GM13977 (cell line): ENCODE results near the gene SPAG9.
"Not testable (repeated sequence)": the region's sequence is repeated elsewhere in the genome, so short reads cannot be mapped to it uniquely, and the experiment has no call there.

Experiments used
- DNase-seq: peaks from one replicate; pipeline ENCODE4 v3.0.0; 2012; ENCODE audit warnings: low spot score
- in situ Hi-C: fragments of 300-500 bp; cut with MboI; formaldehyde crosslinking; loops from one replicate; pipeline ENCODE4 v1.12.0; 2022; ENCODE audit warnings: low sequenced_read_pairs, low pct_unique_long_range_greater_than_20kb, mixed read lengths, inconsistent platforms; ENCODE audit not compliant: unreplicated experiment
- TF ChIP-seq, protein P1 (sequence below): IDR thresholded peaks from 2 replicates; pipeline ENCODE4 v1.5.1; 2012; ENCODE audit warnings: mild to moderate bottlenecking, control low read depth; ENCODE audit not compliant: insufficient read depth; ENCODE audit errors: extremely low read depth, missing control alignments

The SPAG9 gene

DNA sequence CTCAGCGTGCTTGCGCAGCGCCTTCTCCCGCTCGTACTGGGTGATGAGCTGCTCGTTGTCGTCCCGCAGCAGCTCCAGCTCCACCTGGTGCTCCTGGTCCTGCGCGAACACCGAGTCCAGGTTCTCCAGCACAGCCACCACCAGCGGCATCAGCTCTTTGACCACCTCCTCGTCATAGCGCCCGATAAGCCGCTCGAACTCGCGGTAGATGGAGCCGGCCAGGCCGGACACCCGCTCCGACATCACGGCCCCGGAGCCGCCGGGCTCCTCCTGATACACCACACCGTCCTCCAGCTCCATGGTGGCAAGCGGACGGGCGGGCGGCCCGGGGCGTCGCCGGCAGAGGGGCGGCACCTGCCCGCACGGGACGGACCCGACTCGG is 320 bp downstream of the SPAG9 start:
- peak; percentile 74 for DNase-seq
- in situ Hi-C loops, result no loop called here
- TF ChIP-seq, protein P1, sequence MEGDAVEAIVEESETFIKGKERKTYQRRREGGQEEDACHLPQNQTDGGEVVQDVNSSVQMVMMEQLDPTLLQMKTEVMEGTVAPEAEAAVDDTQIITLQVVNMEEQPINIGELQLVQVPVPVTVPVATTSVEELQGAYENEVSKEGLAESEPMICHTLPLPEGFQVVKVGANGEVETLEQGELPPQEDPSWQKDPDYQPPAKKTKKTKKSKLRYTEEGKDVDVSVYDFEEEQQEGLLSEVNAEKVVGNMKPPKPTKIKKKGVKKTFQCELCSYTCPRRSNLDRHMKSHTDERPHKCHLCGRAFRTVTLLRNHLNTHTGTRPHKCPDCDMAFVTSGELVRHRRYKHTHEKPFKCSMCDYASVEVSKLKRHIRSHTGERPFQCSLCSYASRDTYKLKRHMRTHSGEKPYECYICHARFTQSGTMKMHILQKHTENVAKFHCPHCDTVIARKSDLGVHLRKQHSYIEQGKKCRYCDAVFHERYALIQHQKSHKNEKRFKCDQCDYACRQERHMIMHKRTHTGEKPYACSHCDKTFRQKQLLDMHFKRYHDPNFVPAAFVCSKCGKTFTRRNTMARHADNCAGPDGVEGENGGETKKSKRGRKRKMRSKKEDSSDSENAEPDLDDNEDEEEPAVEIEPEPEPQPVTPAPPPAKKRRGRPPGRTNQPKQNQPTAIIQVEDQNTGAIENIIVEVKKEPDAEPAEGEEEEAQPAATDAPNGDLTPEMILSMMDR, result peak; percentile 24

DNA sequence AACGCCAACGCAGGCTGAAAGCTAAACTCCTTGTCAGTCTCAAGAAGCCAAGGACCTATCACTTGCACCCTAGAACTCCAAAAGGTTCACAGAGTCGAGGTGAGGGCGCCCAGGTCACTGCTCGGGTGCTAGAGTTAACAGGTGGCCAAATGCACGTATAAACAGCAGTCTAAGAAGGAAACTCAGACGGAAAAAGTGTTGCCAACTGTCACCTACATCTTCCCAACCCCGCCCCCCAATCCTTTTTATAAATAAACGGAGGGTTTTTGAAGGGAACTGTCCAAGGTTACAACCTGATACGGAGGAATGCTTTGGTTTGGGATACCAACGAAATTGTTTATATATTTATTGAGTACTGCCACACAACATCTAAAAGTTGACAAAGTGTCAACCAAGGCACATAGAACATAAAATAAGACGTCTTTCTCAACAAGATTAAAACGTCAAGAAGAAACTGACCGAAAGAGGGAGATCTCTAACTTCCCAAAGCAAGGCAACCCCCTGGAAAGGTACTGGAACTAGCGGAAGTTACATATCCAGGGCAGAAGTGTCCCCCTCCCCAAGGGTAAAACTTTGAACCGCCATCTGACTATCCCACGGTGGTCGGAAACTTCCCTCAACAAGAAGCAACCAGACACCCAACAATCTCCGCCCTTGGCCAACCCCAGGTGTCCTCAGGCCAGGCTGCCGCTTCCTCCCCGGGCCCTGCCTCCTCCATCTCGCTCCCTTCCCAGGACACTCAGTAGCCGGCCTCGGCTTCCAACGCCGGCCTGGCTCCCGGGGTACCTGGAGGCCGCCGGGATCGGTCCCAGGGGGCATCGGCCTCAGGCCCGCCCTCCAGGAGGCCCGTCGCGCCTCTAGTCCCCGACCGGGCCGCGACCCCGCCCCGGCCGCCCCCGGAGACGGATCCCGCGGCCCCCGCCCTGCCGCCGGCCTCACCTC is 982 bp downstream of the SPAG9 start:
- in situ Hi-C loops, result no loop called here
- TF ChIP-seq, protein P1, result no peak
- DNase-seq, result peak; percentile 62

DNA sequence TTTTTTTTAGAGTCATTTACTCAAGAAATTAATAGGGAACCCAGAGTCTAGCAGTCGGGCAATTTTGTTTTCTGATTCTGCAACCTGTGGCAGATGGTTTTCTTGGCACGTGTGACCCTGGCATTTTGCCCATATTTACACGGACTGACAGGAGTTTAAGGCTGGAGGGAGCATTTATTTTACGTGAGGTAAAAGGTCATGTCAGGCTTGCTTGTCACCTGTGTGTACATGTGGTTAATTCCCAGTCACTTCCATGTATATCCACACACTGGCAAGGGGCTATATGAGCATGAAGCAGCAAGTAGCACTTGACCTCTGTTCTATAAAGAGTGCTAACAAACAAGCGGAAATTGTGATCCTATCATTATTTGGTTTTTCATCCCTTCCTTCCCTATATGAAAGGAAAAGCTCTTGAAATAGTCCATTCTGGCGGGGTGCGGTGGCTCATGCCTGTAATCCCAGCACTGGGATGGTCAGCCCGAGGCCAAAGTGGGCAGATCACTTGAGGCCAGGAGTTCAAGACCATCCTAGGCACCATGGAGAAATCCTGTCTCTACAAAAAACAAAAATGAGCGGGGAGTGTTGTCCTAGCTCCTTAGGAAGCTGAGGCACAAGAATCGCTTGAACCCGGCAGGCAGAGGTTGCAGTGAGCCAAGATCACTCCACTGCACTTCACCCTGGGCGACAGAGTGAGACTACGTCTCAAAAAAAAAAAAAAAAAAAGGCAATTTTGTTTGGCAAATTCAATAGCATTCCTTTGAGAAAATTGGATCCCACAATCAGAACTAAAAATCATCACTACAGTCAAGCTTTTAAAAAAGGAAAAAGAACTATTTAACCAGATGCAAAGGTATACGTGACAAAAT is 2.1 kb downstream of the SPAG9 start:
- in situ Hi-C loops, result no loop called here
- TF ChIP-seq, protein P1, result no peak
- no peak for DNase-seq

DNA sequence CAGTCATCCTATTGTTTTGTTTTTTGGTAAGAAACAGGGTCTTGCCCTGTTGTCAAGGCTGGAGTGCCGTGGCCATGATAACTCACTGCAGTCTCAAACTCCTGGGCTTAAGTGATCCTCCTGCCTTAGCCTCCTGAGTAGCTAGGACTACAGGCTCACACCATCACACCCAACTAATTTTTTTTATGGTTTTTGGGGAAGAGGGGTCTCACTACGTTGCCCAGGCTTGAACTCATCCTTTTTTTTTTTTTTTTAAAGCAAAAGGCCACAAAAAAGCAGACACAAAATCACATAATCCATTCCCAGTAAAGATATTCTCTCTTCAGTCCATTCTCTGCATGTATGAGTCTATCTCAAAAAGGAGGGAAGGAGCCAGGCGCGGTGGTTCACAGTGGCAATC is 5.5 kb downstream of the SPAG9 start:
- TF ChIP-seq, protein P1, result no peak
- no peak for DNase-seq
- in situ Hi-C loops, result no loop called here

DNA sequence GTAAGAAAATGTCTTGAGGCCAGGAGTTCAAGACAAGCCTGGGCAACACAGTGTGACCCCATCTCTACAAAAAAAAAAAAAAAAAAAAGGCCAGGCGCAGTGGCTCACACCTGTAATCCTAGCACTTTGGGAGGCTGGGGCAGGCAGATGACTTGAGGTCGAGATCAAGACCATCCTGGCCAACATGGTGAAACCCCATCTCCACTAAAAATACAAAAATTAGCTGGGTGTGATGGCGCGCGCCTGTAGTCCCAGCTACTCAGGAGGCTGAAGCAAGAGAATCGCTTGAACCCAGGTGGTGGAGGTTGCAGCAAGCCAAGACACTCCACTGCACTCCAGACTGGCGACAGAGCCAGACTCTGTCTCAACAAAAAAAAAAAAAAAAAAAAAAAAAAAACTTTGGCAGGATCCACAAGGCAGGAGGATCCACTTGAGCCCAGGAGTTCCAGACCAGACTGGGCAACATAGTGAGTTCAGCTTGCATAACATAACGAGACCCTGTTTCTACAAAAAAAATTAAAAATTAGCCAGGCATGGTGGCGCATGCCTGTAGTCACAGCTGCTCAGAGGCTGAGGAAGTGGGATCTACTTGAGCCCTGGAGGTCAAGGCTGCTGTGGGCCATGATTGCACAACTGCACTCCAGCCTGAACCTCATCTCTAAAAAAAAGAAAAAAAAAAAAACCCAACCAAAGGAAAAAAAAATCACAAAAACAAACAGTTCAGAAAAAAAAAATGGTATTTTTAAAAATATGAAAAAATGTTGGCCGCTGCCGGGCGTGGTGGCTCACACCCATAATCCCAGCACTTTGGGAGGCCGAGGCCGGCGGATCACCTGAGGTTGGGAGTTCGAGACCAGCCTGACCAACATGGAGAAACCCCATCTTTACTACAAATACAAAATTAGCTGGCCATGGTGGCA is 8.1 kb downstream of the SPAG9 start:
- in situ Hi-C loops, DNase-seq: not testable (repeated sequence)

DNA sequence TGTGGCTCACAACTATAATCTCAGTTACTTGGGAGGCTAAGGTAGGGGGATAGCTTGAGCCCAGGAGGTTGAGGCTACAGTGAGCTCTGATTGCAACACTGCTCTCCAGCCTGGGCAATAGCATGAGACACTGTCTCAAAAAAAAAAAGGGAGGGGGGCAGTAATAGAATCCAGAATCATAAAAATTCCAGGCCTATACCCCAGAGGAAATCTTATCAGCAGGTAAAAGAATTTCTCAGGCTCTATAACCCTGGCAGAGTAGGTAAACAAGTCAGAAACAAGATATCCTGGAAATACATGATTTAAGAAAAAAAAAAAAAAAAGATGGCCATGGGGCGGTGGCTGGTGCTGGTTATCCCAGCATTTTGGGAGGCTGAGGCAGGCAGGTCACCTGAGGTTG is 12.9 kb downstream of the SPAG9 start:
- in situ Hi-C loops, result no loop called here

More for the DNA sequence above, 12.9 kb downstream of the SPAG9 start:
- TF ChIP-seq, protein P1, result no peak
- DNase-seq, result no peak
